Measurements from ENCODE around the gene LCORL.

DNA sequence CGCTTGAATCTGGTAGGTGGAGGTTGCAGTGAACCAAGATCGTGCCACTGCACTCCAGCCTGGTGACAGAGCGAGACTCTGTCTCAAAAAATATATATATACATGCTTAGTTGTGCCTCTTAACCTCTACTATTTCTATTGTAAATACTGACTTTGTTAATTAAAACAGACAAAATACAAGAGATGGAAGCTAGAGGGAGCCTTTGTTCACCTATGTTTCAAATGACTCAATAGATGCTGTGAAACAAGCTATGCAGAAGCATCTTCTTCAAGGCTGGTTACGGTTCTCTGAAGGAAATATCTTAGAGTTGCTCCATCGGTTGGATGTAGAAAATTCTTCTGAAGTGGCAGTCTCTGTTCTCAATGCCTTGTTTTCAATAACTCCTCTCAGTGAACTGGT lies 204.5 kb downstream of the LCORL start:
- TF ChIP-seq POLR2A (IDR thresholded peaks at IDR 0.05; ENCODE audit: low read depth, low read length) (no peak), CTCF (IDR thresholded peaks at IDR 0.05; ENCODE audit: extremely low read depth in 1 of 2, insufficient read depth in 1 of 2, low read depth in 1 of 2, low read length in 2 of 2) (peak; percentile 28 to 33), MAX (IDR thresholded peaks at IDR 0.05; ENCODE audit: insufficient read depth, insufficient read length) (no peak), EZH2 (IDR thresholded peaks at IDR 0.05; ENCODE audit: borderline replicate concordance, low read depth, low read length, severe bottlenecking) (no peak)

Measured in endothelial cell of umbilical vein (primary cell).